Nephron (organoid): ENCODE measurements around the gene TLL2.

ENCODE experiments used
- H3K27ac Mint-ChIP-seq, 3 experiments: 2 replicates each; pipeline ENCODE4 v1.8.0; 2020; ENCODE audit warnings: mixed read lengths in 3 of 3, mild to moderate bottlenecking in 2 of 3, moderate library complexity in 1 of 3
- H3K27me3 Mint-ChIP-seq: 2 replicates; pipeline ENCODE4 v1.8.0; 2021; ENCODE audit warnings: low read depth, mild to moderate bottlenecking, moderate library complexity, mixed read lengths
- H3K36me3 Mint-ChIP-seq: 2 replicates; pipeline ENCODE4 v1.8.0; 2020; ENCODE audit warnings: low read depth, mixed read lengths
- H3K4me1 Mint-ChIP-seq: 2 replicates; pipeline ENCODE4 v1.8.0; 2020; ENCODE audit warnings: mixed read lengths
- H3K4me3 Mint-ChIP-seq, 3 experiments: 2 replicates each; pipeline ENCODE4 v1.8.0; 2020; ENCODE audit warnings: mild to moderate bottlenecking in 3 of 3, mixed read lengths in 3 of 3, moderate library complexity in 2 of 3
- H3K9me3 Mint-ChIP-seq: 2 replicates; pipeline ENCODE4 v1.8.0; 2020; ENCODE audit warnings: mixed read lengths
- CTCF ChIP-seq, 3 experiments: fragments of 200-600 bp; sonication (generic); IDR thresholded peaks; one replicate each; pipeline ENCODE4 v1.5.0; 2021; ENCODE audit warnings: antibody characterized with exemption in 3 of 3; ENCODE audit not compliant: unreplicated experiment in 3 of 3

TLL2 gene

DNA sequence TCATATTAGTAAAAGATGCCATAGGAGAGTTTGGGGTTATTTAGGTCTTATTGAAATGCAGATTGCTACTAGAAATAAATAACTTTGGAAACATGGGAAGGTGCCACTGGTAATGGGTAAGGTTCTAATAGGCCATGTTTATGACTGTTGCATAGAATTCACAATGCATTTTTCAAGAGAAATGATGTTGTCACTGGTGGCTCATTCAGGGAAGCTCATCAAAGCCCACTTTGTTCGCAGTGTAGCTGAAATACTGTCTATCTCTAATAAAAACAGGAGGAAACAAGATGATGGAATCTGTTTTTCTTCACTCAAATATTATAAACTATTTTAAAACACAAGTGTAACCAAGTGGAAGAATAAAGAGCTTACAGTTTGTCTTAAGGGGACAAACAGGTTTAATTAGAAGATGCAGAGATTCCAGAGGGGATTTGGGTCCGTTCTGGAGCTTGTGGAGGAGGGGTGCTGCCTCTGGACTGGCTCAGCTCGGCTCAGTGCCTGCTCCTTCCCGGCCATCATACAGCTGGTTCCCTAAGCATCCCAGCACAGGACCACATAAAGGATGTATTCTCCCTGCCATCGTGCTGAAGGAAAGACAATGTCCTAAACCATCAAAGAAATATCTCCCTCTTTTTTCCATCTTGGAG, 175.3 kb downstream of the TLL2 start:
- Mint-ChIP-seq H3K9me3 (no peaks in the 10 kb centered on the region), H3K27ac (no peak overlapping the region), H3K36me3 (no peaks in the 10 kb centered on the region), H3K4me3 (no peak overlapping the region), H3K27me3 (peaks cover 25% of the 10 kb centered on the region), H3K4me1 (no peaks in the 10 kb centered on the region)
- TF ChIP-seq CTCF (IDR thresholded peaks at IDR 0.05; ENCODE audit: unreplicated experiment in 3 of 3), result no peak

GRCh38 chr10:96337106-96337505, 176.6 kb downstream of the TLL2 start:
- H3K27ac Mint-ChIP-seq, result no peak overlapping the region
- H3K27me3 Mint-ChIP-seq, result peaks cover 29% of the 10 kb centered on the region
- H3K4me3 Mint-ChIP-seq, result no peak overlapping the region
- no peaks in the 10 kb centered on the region for H3K9me3 Mint-ChIP-seq
- no peaks in the 10 kb centered on the region for H3K36me3 Mint-ChIP-seq
- no peaks in the 10 kb centered on the region for H3K4me1 Mint-ChIP-seq
- TF ChIP-seq CTCF (IDR thresholded peaks at IDR 0.05; ENCODE audit: unreplicated experiment in 3 of 3), result no peak

DNA sequence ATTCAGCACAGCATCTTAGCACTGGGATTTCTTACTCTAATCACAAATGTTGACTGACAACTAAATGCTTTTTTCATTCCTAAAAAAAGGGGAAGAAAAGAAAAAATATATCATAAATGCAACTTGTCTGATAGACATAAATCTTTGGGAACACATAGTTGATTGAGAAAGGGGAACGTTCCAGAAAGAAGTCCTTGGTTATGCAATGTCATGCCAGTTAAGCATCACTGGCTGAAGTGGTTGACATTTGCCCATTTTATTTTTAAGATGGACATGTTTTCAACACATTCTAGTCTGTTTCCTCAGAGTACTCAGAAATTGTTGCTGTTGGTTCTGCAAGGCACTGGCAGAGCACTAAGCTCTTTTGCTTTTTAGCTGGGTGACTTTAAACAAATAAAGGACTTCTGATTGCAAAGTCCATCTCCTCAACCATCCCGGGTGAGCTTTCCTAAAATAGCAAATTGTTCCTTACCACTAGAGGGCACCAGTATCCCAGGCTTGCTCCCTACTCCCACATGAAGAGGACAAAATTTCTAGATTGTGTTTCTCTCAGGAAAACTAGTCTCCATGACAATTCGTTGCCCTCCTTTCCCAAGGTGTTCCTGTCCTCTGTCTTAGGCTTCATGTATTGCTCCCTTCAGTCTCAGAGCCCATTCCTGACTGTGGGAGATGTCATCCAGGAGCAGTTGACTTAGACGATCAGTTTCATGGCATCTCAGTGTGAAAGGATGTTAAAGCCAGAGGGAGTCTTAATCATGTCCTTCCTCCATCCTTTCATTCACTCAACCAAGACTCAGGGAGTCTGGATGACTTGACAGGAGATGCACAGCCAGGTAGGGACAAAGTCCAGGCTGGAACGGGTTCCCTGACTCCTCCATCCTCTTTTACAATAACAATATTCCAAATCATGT, 178.9 kb downstream of the TLL2 start:
- no peaks in the 10 kb centered on the region for H3K4me1 Mint-ChIP-seq
- no peak overlapping the region for H3K4me3 Mint-ChIP-seq

DNA sequence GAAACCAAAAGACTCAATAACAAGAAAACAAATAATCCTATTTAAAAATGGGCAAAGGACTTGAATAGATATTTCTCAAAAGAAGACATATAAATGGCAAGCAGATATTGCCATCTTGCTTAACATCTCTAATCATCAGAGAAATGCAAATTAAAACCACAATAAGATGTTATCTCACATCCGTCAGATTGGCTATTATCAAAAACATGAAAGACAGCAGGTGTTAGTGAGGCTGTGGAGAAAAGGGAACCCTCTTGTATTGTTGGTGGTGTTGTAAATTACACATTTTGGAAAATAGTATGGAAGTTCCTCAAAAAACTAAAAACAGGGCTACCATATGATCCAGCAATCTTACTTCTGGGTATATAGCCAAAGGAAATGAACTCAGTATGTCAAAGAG, 180.6 kb downstream of the TLL2 start:
- TF ChIP-seq CTCF (IDR thresholded peaks at IDR 0.05; ENCODE audit: unreplicated experiment in 3 of 3), result no peak
- peaks cover 24% of the 10 kb centered on the region for H3K27me3 Mint-ChIP-seq
- H3K4me3 Mint-ChIP-seq, result no peak overlapping the region
- H3K27ac Mint-ChIP-seq, result no peak overlapping the region
- no peaks in the 10 kb centered on the region for H3K4me1 Mint-ChIP-seq
- H3K9me3 Mint-ChIP-seq, result no peaks in the 10 kb centered on the region
- no peaks in the 10 kb centered on the region for H3K36me3 Mint-ChIP-seq

More for the DNA sequence above, 178.9 kb downstream of the TLL2 start:
- peak; percentile 62 to 73 (median 73) for TF ChIP-seq CTCF (IDR thresholded peaks at IDR 0.05; ENCODE audit: unreplicated experiment in 3 of 3)
- Mint-ChIP-seq H3K27ac (no peak overlapping the region), H3K36me3 (no peaks in the 10 kb centered on the region), H3K27me3 (peaks cover 23% of the 10 kb centered on the region), H3K9me3 (no peaks in the 10 kb centered on the region)

DNA sequence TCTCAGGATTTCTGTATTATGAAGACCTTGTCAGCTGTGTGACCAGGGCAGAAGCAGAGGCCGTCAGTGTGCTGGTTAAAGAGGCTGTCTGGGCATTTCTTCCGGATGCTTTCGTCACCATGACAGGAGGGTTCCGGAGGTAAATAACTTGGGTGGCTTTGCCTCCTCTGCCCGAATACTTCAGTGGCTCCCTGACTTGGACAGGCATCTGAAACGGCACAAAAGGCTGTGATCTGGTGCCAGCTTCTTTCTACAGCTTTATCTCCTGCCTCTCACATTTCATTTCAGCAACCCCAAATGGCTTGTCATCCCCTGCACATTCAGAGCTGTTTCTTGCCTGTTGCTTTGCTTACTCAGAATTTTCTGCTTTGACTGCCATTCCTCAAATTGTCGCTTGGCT, 186.3 kb downstream of the TLL2 start:
- Mint-ChIP-seq H3K4me1 (no peaks in the 10 kb centered on the region), H3K4me3 (no peak overlapping the region), H3K27me3 (peaks cover 14% of the 10 kb centered on the region), H3K9me3 (no peaks in the 10 kb centered on the region), H3K36me3 (no peaks in the 10 kb centered on the region), H3K27ac (no peak overlapping the region)
- no peak for TF ChIP-seq CTCF (IDR thresholded peaks at IDR 0.05; ENCODE audit: unreplicated experiment in 3 of 3)
